Panc1 (cell line): ENCODE data around the gene KATNAL2. TPM values are rescaled to one million over a fixed set of nuclear protein-coding genes. Genes with fewer than 3 reads are reported as not detected.
A peak's percentile ranks its signal among the peaks of the same experiment; 100 is the strongest.

Experiments used
- ATAC-seq: fragments of 200-7000 bp; cut with Tn5 transposase; 2 replicates; pipeline ENCODE4 v1.9.1; 2020; ENCODE audit warnings: mild to moderate bottlenecking, moderate library complexity
- BruUV-seq: library from RNA; stranded (reverse); fragments of 400-500 nt; replicated peaks from 2 replicates; lab custom pipeline; 2021; lab: Mats Ljungman, UMichigan
- CTCF ChIA-PET: fragments of 300-600 bp; sonication (Branson Sonifier 250); formaldehyde crosslinking; loops from one replicate; lab custom pipeline; 2022; ENCODE audit warnings: antibody characterized with exemption; lab: Charles Lee
- POLR2A ChIA-PET: fragments of 300-600 bp; sonication (Branson Sonifier 250); formaldehyde crosslinking; loops from one replicate; lab custom pipeline; 2022; ENCODE audit warnings: antibody characterized with exemption; lab: Charles Lee
- DNase-seq: peaks from one replicate; pipeline ENCODE4 v3.0.0-alpha.2; 2010; ENCODE audit warnings: low read depth, low spot score
- H3K27ac ChIP-seq: 2 replicates; pipeline ENCODE4 v1.5.1; 2011; ENCODE audit warnings: mild to moderate bottlenecking, low read length, inconsistent platforms
- H3K27me3 ChIP-seq: fragments of 200-500 bp; sonication (Bioruptor generic); 2 replicates; pipeline ENCODE4 v1.6.0; 2014; ENCODE audit warnings: low read length, inconsistent platforms; ENCODE audit not compliant: control insufficient read depth, insufficient read depth
- H3K36me3 ChIP-seq: fragments of 200-500 bp; sonication (Bioruptor generic); 2 replicates; pipeline ENCODE4 v1.5.1; 2014; ENCODE audit warnings: inconsistent platforms, mild to moderate bottlenecking, low read length, moderate library complexity; ENCODE audit not compliant: control insufficient read depth, insufficient read depth
- H3K4me1 ChIP-seq: 2 replicates; pipeline ENCODE4 v1.5.1; 2011; ENCODE audit warnings: inconsistent platforms, mild to moderate bottlenecking, low read length, moderate library complexity; ENCODE audit not compliant: control insufficient read depth, insufficient read depth
- H3K4me3 ChIP-seq, 2 experiments: 2 replicates each; pipeline ENCODE4 v1.5.1; 2011 to 2012; ENCODE audit warnings: low read depth in 2 of 2, low read length in 2 of 2, mild to moderate bottlenecking in 2 of 2, inconsistent platforms in 1 of 2, moderate library complexity in 1 of 2
- H3K9me3 ChIP-seq: fragments of 200-500 bp; sonication (Bioruptor generic); 2 replicates; pipeline ENCODE4 v1.5.1; 2014; ENCODE audit warnings: low read depth, mild to moderate bottlenecking, inconsistent platforms, low read length, moderate library complexity; ENCODE audit not compliant: control insufficient read depth, insufficient read depth
- POLR2AphosphoS5 ChIP-seq: IDR thresholded peaks from 2 replicates; pipeline ENCODE4 v1.6.1; 2012; ENCODE audit warnings: mild to moderate bottlenecking, low read depth, low read length, moderate library complexity
- REST ChIP-seq, 2 experiments: IDR thresholded peaks; 2 replicates each; pipeline ENCODE4 v1.6.1; 2011 to 2012; ENCODE audit warnings: low read depth in 2 of 2, control low read depth in 1 of 2, low read length in 1 of 2, mild to moderate bottlenecking in 1 of 2, moderate library complexity in 1 of 2; ENCODE audit not compliant: insufficient read depth in 1 of 2
- SIN3A ChIP-seq: IDR thresholded peaks from 2 replicates; pipeline ENCODE4 v1.6.1; 2012; ENCODE audit warnings: low read depth, mild to moderate bottlenecking, low read length, moderate library complexity, borderline replicate concordance; ENCODE audit not compliant: insufficient read depth
- TCF7L2 ChIP-seq: IDR thresholded peaks from 2 replicates; pipeline ENCODE4 v1.6.1; 2011; ENCODE audit warnings: mild to moderate bottlenecking, low read depth, low read length, inconsistent platforms
- in situ Hi-C: cut with HindIII; loops from 2 replicates; pipeline ENCODE4 v1.10.0; 2016; ENCODE audit warnings: low sequenced_read_pairs, low pct_unique_long_range_greater_than_20kb
- intact Hi-C: fragments of 100-400 bp; cut with micrococcal nuclease; formaldehyde crosslinking; loops from one replicate; pipeline ENCODE4 v1.10.0; 2022; ENCODE audit not compliant: unreplicated experiment
- total RNA-seq: library from RNA; stranded (reverse); gene quantifications from one replicate; pipeline ENCODE4 v1.2.1, GENCODE V29; 2021; ENCODE audit not compliant: unreplicated experiment
- TF ChIP-seq, protein P1 (sequence below): fragments of 450-650 bp; IDR thresholded peaks from 2 replicates; pipeline ENCODE4 v1.5.1; 2017; ENCODE audit warnings: mild to moderate bottlenecking

Gene KATNAL2
- total RNA-seq, 1 experiment from 2014 or later, result 2.6 TPM

DNA sequence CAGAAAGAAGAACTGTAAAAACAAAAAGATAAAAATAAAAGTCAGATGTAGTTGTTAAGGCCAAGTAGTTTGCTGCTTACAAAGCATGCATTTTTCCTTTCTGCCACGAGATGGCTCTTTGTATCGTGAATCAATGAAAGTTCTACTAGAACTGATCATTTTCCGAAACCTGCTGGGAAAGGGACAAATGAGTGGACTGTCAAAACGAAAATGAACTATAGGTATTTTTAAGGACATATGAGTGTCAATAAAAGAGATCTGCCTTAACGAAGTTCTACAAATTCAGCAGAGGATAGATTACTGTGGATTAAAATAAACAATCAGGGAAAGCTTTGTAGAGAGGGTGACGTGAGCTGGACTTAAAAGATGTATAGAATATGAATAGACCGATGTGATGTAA lies 133.1 kb downstream of the KATNAL2 start:
- TF ChIP-seq, protein P1, sequence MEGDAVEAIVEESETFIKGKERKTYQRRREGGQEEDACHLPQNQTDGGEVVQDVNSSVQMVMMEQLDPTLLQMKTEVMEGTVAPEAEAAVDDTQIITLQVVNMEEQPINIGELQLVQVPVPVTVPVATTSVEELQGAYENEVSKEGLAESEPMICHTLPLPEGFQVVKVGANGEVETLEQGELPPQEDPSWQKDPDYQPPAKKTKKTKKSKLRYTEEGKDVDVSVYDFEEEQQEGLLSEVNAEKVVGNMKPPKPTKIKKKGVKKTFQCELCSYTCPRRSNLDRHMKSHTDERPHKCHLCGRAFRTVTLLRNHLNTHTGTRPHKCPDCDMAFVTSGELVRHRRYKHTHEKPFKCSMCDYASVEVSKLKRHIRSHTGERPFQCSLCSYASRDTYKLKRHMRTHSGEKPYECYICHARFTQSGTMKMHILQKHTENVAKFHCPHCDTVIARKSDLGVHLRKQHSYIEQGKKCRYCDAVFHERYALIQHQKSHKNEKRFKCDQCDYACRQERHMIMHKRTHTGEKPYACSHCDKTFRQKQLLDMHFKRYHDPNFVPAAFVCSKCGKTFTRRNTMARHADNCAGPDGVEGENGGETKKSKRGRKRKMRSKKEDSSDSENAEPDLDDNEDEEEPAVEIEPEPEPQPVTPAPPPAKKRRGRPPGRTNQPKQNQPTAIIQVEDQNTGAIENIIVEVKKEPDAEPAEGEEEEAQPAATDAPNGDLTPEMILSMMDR, result peak; percentile 61; the same call in 1 of the 2 replicates
- no peak for TF ChIP-seq SIN3A
- intact Hi-C loops, result no loop called here
- CTCF ChIA-PET, result interaction anchor here (0.7 kb wide), 1 partner anchor 154 kb away, joined by 5 read pairs; no protein-coding TSS in a partner anchor

GRCh38 chr18:47054369-47054768 lies 137.0 kb downstream of the KATNAL2 start:
- no peaks in the 10 kb centered on the region for H3K36me3 ChIP-seq
- TF ChIP-seq SIN3A, result no peak
- TF ChIP-seq, protein P1, result no peak
- TF ChIP-seq POLR2AphosphoS5, result no peak
- no peak for TF ChIP-seq REST (IDR thresholded peaks at IDR 0.05; ENCODE audit: insufficient read depth in 1 of 2, low read depth in 2 of 2, low read length in 1 of 2)
- in situ Hi-C loops (no loop called here), intact Hi-C loops (no loop called here)
- BruUV-seq, result no TSS peak
- no peak overlapping the region for H3K27ac ChIP-seq
- ATAC-seq, result no peak
- ChIA-PET POLR2A (no interaction called here), CTCF (no interaction called here)
- no peaks in the 10 kb centered on the region for H3K27me3 ChIP-seq
- no peaks in the 10 kb centered on the region for H3K9me3 ChIP-seq
- H3K4me1 ChIP-seq, result no peaks in the 10 kb centered on the region
- H3K4me3 ChIP-seq, result no peak overlapping the region
- no peak for DNase-seq

More for the DNA sequence above, 133.1 kb downstream of the KATNAL2 start:
- no peak overlapping the region for H3K4me3 ChIP-seq
- H3K4me1 ChIP-seq, result no peaks in the 10 kb centered on the region
- peak; percentile 20 for DNase-seq
- BruUV-seq, result no TSS peak
- no peak for ATAC-seq
- H3K36me3 ChIP-seq, result no peaks in the 10 kb centered on the region
- H3K27ac ChIP-seq, result no peak overlapping the region
- in situ Hi-C loops, result no loop called here
- H3K27me3 ChIP-seq, result no peaks in the 10 kb centered on the region
- H3K9me3 ChIP-seq, result no peaks in the 10 kb centered on the region
- POLR2A ChIA-PET, result no interaction called here

DNA sequence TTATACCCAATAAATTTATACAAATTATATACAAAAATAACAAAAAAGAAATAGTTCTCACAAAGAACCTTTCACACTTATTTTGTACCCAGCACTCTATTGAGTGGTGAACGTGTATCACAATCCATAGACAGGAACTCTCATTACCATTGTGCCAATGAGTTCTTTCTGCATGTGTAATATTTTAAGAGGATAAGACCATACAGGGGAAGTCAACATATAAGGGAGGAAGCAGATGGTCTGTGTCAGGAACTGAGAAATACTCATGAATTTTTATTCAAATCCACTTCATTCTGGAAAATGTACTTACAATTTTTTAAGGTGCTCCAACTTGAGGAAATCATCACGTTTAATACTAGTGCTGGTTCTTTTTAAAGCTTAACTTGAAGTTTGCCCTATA lies 145.1 kb downstream of the KATNAL2 start:
- TF ChIP-seq POLR2AphosphoS5 (no peak), TCF7L2 (no peak), SIN3A (no peak), REST (IDR thresholded peaks at IDR 0.05; ENCODE audit: insufficient read depth in 1 of 2, low read depth in 2 of 2, low read length in 1 of 2) (no peak)
- TF ChIP-seq, protein P1, result no peak
- ChIA-PET POLR2A (no interaction called here), CTCF (no interaction called here)
- DNase-seq, result no peak
- H3K27ac ChIP-seq, result no peak overlapping the region
- H3K27me3 ChIP-seq, result no peaks in the 10 kb centered on the region
- no peak overlapping the region for H3K4me3 ChIP-seq
- no peaks in the 10 kb centered on the region for H3K4me1 ChIP-seq
- no peaks in the 10 kb centered on the region for H3K9me3 ChIP-seq
- ATAC-seq, result no peak
- intact Hi-C loops, result no loop called here
- H3K36me3 ChIP-seq, result no peaks in the 10 kb centered on the region
- in situ Hi-C loops, result no loop called here
- BruUV-seq, result no TSS peak
